Activated T-cell treated with anti-CD3 and anti-CD28 coated beads for 24 hours (primary cell): ENCODE measurements around the gene PCDHB8.
"Not testable (repeated sequence)": the region's sequence is repeated elsewhere in the genome, so short reads cannot be mapped to it uniquely, and the experiment has no call there.

ENCODE experiments used
- DNase-seq: peaks from one replicate; pipeline ENCODE4 v3.0.0-alpha.2; 2020; ENCODE audit warnings: low read depth

The PCDHB8 gene

DNA sequence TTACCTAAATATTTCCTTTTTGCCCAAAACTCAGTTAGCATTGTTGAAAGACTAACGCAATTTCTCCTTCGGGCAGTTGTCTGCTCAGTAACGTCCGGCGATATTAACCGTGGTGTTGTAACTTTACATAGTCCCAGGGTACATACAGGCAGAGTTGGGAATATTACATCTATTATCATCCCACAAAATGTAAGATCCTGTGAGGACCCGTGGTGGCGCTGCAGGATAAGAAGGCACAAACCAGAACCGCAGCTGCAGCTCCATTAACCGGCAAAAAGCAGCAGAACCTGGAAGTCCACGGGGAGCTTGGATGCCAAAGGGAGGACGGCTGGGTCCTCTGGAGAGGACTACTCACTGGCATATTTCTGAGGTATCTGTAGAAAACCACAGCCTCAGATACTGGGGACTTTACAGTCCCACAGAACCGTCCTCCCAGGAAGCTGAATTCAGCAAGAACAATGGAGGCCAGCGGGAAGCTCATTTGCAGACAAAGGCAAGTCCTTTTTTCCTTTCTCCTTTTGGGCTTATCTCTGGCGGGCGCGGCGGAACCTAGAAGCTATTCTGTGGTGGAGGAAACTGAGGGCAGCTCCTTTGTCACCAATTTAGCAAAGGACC is at the start of gene PCDHB8:
PCDHB8 (plus strand) TSS at position 214 of the 615 bp plus-strand sequence; CDS start at position 459, 245 bp downstream.
- DNase-seq = not testable (repeated sequence)

DNA sequence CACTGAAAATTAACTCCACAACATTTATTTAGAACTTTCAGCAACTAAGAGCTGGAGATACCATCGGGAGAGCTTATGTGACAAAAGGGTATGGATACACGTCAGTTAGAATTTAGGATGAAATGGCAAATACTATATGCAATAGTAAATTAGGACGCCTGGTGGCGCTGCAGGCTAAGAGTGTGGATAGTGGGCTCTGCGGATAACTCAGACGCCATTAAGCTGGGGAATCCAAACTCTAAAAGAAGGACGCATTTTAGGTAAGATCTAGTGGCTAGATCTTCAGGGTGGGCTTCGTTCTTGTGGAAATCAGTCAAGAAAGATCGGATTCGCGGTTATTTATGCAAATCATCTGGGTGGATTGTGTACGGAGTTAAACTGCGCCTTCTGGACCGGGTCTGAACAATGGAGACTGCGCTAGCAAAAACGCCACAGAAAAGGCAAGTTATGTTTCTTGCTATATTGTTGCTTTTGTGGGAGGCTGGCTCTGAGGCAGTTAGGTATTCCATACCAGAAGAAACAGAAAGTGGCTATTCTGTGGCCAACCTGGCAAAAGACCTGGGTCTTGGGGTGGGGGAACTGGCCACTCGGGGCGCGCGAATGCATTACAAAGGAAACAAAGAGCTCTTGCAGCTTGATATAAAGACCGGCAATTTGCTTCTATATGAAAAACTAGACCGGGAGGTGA is 42.4 kb upstream of the PCDHB8 start, which contains the start of gene PCDHB5:
PCDHB5 (plus strand) TSS at position 177 of the 688 bp plus-strand sequence; CDS start at position 406, 229 bp downstream.
- no peak for DNase-seq

DNA sequence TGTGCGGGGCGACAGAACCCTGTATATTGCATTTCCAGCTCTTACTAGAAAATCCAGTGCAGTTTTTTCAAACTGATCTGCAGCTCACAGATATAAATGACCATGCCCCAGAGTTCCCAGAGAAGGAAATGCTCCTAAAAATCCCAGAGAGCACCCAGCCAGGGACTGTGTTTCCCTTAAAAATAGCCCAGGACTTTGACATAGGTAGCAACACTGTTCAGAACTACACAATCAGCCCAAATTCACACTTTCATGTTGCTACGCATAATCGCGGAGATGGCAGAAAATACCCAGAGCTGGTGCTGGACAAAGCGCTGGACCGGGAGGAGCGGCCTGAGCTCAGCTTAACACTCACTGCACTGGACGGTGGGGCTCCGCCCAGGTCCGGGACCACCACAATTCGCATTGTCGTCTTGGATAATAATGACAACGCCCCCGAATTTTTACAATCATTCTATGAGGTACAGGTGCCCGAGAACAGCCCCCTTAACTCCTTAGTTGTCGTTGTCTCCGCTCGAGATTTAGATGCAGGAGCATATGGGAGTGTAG is 41.8 kb upstream of the PCDHB8 start:
- DNase-seq = no peak

DNA sequence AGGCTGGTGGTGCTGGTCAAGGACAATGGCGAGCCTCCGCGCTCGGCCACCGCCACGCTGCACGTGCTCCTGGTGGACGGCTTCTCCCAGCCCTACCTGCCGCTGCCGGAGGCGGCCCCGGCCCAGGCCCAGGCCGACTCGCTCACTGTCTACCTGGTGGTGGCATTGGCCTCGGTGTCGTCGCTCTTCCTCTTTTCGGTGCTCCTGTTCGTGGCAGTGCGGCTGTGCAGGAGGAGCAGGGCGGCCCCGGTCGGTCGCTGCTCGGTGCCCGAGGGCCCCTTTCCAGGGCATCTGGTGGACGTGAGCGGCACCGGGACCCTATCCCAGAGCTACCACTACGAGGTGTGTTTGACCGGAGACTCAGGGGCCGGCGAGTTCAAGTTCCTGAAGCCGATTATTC is 40.2 kb upstream of the PCDHB8 start:
- DNase-seq = not testable (repeated sequence)

DNA sequence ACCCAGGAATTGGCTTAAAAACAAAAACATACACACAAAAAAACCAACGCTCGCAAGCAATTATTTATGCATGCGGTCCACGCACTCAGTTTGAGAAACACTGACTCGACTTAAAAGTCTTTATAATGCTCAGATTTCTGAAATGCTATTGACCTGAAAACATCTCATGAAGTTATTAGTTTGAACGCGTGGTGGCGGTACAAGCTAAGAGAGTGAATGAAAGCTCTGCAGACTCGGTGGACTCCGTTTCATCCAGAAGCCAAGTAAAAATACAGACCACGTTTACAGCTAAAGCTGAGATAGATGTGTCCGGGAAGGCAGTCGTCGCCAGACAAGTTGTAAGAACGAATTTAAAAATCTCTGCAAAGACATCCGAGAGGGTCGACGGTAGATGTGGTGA is 27.8 kb upstream of the PCDHB8 start, which contains the start of gene PCDHB6:
PCDHB6 (plus strand) TSS at position 246 of the 400 bp plus-strand sequence. CDS start 201 bp downstream, outside the sequence.
- no peak for DNase-seq

DNA sequence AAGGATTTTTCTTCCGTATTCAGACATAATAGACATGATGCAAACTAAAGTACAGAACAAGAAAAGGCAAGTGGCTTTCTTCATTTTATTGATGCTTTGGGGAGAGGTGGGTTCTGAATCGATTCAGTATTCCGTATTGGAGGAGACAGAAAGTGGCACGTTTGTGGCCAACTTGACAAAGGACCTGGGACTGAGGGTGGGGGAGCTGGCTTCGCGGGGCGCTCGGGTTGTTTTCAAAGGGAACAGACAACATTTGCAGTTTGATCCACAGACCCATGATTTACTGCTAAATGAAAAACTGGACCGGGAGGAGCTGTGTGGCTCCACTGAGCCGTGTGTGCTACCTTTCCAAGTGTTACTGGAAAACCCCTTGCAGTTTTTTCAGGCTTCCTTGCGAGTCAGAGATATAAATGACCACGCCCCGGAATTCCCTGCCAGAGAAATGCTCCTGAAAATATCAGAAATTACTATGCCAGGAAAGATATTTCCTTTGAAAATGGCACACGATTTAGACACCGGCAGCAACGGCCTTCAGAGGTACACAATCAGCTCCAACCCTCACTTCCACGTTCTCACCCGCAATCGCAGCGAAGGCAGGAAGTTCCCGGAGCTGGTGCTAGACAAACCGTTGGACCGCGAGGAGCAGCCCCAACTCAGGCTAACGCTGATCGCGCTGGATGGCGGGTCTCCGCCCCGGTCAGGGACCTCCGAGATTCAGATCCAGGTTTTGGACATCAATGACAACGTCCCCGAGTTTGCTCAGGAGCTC is 27.2 kb upstream of the PCDHB8 start:
- DNase-seq = no peak

DNA sequence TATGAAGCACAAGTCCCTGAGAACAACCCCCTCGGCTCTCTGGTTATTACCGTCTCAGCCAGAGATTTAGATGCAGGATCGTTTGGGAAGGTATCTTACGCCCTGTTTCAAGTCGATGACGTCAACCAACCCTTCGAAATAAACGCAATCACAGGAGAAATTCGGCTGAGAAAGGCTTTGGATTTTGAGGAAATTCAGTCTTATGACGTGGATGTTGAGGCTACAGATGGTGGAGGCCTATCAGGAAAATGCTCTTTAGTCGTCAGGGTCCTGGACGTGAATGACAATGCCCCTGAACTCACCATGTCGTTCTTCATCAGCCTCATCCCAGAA is 26.6 kb upstream of the PCDHB8 start:
- DNase-seq = no peak

DNA sequence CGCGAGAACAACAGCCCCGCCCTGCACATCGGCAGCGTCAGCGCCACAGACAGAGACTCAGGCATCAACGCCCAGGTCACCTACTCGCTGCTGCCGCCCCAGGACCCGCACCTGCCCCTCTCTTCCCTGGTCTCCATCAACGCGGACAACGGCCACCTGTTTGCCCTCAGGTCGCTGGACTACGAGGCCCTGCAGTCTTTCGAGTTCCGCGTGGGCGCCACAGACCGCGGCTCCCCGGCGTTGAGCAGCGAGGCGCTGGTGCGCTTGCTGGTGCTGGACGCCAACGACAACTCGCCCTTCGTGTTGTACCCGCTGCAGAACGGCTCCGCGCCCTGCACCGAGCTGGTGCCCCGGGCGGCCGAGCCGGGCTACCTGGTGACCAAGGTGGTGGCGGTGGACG is 26.0 kb upstream of the PCDHB8 start:
- DNase-seq = not testable (repeated sequence)

DNA sequence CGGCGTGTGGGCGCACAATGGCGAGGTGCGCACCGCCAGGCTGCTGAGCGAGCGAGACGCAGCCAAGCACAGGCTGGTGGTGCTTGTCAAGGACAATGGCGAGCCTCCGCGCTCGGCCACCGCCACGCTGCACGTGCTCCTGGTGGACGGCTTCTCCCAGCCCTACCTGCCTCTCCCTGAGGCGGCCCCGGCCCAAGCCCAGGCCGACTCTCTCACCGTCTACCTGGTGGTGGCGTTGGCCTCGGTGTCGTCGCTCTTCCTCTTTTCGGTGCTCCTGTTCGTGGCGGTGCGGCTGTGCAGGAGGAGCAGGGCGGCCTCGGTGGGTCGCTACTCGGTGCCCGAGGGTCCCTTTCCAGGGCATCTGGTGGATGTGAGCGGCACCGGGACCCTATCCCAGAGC is 25.5 kb upstream of the PCDHB8 start:
- not testable (repeated sequence) for DNase-seq

DNA sequence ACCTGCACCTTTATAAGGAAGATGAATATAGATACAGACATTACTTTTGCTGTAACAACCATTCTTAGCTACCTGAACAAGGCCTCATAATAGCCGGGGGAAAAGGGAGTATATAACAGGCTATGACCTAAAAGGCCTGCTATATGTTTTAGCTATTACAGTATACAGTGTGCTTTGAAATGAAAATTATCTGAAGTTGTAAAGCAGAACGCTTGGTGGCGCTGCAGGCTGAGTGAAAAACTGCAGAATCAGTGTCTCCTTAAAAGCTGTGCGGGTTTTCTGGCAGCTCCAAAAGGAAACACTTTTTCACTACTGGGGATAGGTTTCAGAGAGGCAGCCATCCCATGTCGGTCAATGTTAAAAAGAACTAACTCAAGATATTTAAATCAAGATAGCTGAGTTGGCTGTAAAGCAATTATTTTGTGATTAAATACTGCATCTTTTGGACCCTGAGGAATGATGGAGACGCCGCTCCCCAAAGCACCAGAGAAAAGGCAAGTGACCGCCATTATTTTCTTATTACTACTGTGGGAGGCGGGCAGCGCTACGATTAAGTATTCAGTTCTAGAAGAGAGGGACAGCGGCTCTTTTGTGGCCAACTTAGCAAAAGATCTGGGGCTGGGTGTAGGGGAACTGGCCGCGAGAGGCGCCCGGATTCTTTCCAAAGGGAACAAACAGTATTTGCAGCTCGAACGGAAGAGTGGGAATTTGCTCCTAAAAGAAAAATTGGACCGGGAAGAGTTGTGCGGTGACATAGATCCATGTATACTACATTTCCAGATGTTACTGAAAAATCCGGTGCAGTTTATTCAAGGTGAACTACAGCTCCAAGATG is 21.8 kb upstream of the PCDHB8 start:
- DNase-seq = no peak

DNA sequence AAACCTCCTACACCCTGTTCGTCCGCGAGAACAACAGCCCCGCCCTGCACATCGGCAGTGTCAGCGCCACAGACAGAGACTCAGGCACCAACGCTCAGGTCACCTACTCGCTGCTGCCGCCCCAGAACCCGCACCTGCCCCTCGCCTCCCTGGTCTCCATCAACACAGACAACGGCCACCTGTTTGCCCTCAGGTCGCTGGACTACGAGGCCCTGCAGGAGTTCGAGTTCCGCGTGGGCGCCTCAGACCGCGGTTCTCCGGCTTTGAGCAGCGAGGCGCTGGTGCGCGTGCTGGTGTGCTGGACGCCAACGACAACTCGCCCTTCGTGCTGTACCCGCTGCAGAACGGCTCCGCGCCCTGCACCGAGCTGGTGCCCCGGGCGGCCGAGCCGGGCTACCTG is 20.2 kb upstream of the PCDHB8 start:
- DNase-seq = not testable (repeated sequence)

DNA sequence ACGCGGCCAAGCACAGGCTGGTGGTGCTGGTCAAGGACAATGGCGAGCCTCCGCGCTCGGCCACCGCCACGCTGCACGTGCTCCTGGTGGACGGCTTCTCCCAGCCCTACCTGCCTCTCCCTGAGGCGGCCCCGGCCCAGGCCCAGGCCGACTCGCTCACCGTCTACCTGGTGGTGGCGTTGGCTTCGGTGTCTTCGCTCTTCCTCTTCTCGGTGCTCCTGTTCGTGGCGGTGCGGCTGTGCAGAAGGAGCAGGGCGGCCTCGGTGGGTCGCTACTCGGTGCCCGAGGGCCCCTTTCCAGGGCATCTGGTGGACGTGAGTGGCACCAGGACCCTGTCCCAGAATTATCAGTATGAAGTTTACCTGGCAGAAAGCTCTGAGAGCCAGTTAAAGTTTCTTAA is 19.7 kb upstream of the PCDHB8 start:
- not testable (repeated sequence) for DNase-seq

DNA sequence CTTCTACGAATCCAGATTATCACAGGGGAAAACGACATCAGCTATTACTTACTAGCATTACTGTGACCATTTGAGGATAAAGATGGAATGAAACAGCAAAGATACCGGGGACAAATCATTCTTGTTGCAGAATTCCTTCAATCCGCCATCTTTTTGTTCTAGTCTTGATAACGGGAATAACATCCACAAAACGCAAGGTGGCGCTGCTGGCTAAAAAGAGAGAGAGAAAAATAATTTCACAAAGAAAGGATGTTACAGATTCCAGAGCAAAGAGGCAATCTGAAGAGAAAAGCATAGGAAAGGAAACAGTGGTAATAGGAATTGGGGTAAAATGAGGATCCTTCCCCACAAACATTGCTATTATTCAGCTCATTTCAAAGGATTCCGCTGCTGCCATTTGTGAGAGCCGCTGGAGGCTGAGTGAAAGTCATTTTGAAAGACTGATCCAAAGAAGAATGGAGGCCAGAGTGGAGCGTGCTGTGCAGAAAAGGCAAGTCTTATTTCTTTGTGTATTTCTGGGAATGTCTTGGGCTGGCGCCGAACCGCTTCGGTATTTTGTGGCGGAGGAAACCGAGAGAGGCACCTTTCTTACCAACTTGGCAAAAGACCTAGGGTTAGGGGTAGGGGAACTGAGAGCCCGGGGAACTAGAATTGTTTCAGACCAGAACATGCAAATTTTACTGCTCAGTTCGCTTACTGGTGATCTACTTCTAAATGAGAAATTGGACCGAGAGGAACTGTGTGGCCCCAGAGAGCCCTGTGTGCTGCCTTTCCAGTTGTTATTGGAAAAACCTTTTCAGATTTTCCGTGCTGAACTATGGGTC is 5.0 kb upstream of the PCDHB8 start, which contains the start of gene PCDHB7:
PCDHB7 (plus strand) TSS at position 264 of the 824 bp plus-strand sequence; CDS start at position 456, 192 bp downstream.
- DNase-seq = no peak

DNA sequence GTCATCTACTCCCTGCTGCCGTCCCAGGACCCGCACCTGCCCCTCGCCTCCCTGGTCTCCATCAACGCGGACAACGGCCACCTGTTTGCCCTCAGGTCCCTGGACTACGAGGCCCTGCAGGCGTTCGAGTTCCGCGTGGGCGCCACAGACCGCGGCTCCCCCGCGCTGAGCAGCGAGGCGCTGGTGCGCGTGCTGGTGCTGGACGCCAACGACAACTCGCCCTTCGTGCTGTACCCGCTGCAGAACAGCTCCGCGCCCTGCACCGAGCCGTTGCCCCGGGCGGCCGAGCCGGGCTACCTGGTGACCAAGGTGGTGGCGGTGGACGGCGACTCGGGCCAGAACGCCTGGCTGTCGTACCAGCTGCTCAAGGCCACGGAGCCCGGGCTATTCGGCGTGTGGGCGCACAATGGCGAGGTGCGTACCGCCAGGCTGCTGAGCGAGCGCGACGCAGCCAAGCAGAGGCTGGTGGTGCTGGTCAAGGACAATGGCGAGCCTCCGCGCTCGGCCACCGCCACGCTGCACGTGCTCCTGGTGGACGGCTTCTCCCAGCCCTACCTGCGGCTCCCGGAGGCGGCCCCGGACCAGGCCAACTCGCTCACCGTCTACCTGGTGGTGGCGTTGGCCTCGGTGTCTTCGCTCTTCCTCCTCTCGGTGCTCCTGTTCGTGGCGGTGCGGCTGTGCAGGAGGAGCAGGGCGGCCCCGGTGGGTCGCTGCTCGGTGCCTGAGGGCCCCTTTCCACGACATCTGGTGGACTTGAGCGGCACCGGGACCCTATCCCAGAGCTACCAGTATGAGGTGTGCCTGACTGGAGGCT is 3.1 kb upstream of the PCDHB8 start:
- DNase-seq = not testable (repeated sequence)

DNA sequence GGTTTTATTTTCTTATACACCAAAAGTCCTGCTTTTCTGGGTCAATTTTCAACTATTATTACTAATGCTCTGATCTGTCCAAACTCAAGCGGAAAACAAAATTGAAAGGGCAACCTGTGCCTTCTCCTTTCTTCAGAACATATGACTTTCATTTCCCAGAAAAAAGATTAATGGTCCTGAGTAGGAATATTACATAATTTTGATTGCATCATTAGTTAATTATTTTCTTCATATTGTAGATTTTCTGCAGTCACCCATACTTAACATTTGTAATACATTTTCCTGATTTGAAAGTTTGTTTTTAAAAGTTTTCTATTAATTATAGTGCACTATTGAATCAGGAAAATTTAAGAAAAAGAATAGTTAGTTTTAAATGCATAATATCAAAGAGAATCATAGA is 1.7 kb upstream of the PCDHB8 start:
- no peak for DNase-seq

DNA sequence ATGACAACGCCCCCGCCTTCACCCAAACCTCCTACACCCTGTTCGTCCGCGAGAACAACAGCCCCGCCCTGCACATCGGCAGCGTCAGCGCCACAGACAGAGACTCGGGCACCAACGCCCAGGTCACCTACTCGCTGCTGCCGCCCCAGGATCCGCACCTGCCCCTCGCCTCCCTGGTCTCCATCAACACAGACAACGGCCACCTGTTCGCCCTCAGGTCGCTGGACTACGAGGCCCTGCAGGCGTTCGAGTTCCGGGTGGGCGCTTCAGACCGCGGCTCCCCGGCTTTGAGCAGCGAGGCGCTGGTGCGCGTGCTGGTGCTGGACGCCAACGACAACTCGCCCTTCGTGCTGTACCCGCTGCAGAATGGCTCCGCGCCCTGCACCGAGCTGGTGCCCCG is 1.8 kb downstream of the PCDHB8 start:
- not testable (repeated sequence) for DNase-seq

DNA sequence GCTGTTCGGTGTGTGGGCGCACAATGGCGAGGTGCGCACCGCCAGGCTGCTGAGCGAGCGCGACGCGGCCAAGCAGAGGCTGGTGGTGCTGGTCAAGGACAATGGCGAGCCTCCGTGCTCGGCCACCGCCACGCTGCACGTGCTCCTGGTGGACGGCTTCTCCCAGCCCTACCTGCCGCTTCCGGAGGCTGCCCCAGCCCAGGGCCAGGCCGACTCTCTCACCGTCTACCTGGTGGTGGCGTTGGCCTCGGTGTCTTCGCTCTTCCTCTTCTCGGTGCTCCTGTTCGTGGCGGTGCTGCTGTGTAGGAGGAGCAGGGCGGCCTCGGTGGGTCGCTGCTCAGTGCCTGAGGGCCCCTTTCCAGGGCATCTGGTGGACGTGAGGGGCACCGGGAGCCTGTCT is 2.3 kb downstream of the PCDHB8 start:
- not testable (repeated sequence) for DNase-seq

DNA sequence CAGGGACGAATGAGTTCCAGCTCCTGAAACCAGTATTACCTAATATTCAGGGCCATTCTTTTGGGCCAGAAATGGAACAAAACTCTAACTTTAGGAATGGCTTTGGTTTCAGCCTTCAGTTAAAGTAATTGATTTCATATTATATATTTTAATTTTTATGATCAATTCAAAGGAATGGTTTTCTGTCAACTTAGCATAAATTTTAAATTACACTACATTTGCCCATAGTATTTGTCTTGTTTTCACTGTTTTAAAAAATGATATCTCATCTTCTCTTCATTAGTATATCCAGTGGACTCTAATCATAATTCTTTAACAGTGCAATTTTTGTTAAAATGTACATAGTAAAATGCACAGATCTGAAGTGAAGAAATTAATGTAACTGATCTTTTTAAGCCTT is 2.7 kb downstream of the PCDHB8 start:
- DNase-seq = no peak

DNA sequence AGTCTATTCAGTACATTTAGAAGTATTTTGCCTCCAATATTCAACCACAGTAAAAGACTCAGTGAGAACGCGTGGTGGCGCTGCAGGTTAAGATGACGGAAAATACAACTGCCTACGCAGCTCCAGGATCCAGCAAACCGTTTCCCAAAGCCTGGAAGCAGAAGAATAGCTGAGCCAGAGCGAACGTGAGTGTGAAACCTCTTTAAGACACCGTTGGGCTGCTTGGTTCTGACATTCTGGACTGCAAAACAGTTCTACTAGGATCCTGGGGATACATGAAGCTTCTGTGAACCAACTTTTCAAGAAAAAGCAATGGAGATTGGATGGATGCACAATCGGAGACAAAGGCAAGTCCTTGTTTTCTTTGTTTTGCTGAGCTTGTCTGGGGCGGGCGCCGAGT is 4.7 kb downstream of the PCDHB8 start, which contains the start of gene PCDHB16:
PCDHB16 (plus strand) TSS at position 140 of the 400 bp plus-strand sequence; CDS start at position 313, 173 bp downstream.
- no peak for DNase-seq
